ENCODE data around the gene MAML2. TPM values are rescaled to one million over a fixed set of nuclear protein-coding genes. Genes with fewer than 3 reads are reported as not detected.

Gene MAML2
- total RNA-seq (1 to 10 TPM; 2.1 TPM), polyA plus RNA-seq (under 1 TPM; 0.56 to 0.69 TPM)

DNA sequence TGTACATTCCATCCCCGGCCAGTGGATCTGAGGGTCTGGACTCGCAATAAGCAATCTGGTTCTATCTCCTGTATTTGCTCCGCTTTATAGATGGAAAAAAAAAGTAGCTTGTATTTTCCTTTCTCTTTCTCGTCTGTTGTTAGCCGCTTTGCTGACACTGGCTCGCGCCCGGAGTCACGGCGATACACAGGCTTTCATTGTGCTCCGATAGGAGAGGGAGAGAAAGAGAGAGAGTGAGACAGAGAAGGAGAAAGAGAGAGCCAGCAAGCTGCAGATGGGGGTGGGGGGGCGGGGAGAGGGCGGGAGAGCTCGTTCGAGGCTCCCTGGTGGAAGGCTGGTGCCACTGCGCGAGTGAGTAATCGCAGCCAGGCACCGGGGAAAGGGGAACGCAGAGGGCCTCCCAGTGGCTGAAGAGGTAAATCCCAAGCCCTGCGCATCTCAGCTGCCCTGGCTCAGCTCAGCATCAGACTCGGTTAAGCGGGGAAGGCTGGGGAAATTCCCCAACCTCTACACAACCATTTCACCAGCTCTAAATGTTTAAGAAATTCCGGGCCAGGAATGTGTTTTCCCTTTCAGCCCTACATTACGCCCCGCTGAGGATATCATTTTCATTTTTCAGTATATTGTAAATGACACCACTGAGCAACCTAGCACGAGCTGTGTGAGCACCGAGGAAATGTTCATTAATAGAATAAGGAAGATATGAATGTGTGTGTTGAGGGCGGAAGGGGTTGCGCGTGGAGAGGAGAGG, at the start of gene MAML2:
MAML2 (minus strand) TSS at position 235 of the 751 bp plus-strand sequence. CDS start 1,300 bp downstream, outside the sequence.
- TF ChIP-seq EGR1 (IDR thresholded peaks at IDR 0.05; ENCODE audit: low read depth in 2 of 2) (no peak), JUND (IDR thresholded peaks at IDR 0.05) (peak; percentile 11 to 39), SP1 (IDR thresholded peaks at IDR 0.05) (no peak), HNF4G (IDR thresholded peaks at IDR 0.05) (no peak), YY1 (IDR thresholded peaks at IDR 0.05) (peak; percentile 34), RAD21 (IDR thresholded peaks at IDR 0.05) (peak; percentile 86 to 89), NR2F2 (IDR thresholded peaks at IDR 0.05) (no peak)
- TF ChIP-seq, protein P1, sequence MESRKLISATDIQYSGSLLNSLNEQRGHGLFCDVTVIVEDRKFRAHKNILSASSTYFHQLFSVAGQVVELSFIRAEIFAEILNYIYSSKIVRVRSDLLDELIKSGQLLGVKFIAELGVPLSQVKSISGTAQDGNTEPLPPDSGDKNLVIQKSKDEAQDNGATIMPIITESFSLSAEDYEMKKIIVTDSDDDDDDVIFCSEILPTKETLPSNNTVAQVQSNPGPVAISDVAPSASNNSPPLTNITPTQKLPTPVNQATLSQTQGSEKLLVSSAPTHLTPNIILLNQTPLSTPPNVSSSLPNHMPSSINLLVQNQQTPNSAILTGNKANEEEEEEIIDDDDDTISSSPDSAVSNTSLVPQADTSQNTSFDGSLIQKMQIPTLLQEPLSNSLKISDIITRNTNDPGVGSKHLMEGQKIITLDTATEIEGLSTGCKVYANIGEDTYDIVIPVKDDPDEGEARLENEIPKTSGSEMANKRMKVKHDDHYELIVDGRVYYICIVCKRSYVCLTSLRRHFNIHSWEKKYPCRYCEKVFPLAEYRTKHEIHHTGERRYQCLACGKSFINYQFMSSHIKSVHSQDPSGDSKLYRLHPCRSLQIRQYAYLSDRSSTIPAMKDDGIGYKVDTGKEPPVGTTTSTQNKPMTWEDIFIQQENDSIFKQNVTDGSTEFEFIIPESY (IDR thresholded peaks at IDR 0.05): no peak
- TF ChIP-seq, protein P2, sequence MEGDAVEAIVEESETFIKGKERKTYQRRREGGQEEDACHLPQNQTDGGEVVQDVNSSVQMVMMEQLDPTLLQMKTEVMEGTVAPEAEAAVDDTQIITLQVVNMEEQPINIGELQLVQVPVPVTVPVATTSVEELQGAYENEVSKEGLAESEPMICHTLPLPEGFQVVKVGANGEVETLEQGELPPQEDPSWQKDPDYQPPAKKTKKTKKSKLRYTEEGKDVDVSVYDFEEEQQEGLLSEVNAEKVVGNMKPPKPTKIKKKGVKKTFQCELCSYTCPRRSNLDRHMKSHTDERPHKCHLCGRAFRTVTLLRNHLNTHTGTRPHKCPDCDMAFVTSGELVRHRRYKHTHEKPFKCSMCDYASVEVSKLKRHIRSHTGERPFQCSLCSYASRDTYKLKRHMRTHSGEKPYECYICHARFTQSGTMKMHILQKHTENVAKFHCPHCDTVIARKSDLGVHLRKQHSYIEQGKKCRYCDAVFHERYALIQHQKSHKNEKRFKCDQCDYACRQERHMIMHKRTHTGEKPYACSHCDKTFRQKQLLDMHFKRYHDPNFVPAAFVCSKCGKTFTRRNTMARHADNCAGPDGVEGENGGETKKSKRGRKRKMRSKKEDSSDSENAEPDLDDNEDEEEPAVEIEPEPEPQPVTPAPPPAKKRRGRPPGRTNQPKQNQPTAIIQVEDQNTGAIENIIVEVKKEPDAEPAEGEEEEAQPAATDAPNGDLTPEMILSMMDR (IDR thresholded peaks at IDR 0.05; ENCODE audit: low read depth, low read length, missing input control): peak; percentile 92
- Histone ChIP-seq H3K9ac (ENCODE audit: low read depth in 1 of 2, low read length in 2 of 2) (peak within 1 kb of the TSS; percentile 43 to 85), H3K36me3 (ENCODE audit: control insufficient read depth in 4 of 4, insufficient read depth in 3 of 4, low read depth in 1 of 4, low read length in 3 of 4) (no peaks in the 10 kb centered on the region), H3K4me3 (ENCODE audit: low read depth in 1 of 3, low read length in 3 of 3) (peak within 1 kb of the TSS; percentile 43 to 81 (median 59)), H3K27me3 (ENCODE audit: control insufficient read depth in 4 of 4, insufficient read depth in 4 of 4, low read length in 3 of 4) (no peaks in the 10 kb centered on the region), H3K27ac (ENCODE audit: low read depth in 1 of 2, low read length in 2 of 2) (peak within 1 kb of the TSS; percentile 47 to 74), H3K9me3 (ENCODE audit: control insufficient read depth in 4 of 4, low read length in 3 of 4) (no peaks in the 10 kb centered on the region), H3K4me1 (ENCODE audit: control insufficient read depth in 4 of 4, insufficient read depth in 4 of 4, low read length in 3 of 4) (peaks cover 2 to 18% (median 6%) of the 10 kb centered on the region in 4 donors)
- WGBS: 9% methylated on average over 31 of the region's 31 CpGs
- DNase-seq (ENCODE audit: low spot score): peak; percentile 81

DNA sequence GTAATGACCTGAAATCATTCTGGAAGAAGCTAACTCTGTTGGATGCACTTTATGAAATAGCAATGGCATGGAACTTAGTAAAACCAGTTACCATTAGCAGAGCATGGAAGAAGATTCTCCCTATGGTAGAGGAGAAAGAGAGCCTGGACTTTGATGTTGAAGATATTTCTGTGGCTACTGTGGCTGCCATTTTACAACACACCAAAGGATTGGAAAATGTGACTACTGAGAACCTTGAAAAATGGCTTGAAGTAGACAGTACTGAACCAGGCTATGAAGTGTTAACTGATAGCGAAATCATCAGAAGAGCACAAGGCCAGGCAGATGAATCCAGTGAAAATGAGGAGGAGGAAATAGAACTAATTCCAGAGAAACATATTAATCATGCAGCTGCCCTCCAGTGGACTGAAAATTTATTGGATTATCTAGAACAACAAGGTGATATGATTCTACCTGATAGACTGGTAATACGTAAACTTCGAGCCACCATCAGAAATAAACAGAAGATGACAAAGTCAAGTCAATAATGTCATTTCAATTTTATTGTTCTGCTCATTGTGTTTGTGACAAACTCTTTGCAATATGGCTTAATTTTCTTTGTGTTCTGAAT, 48.8 kb upstream of the MAML2 start:
- H3K27me3 ChIP-seq (ENCODE audit: control insufficient read depth in 4 of 4, insufficient read depth in 4 of 4, low read length in 3 of 4): no peaks in the 10 kb centered on the region
- 98% methylated on average over 3 of the region's 3 CpGs for WGBS
- H3K9me3 ChIP-seq (ENCODE audit: control insufficient read depth in 4 of 4, low read length in 3 of 4): no peaks in the 10 kb centered on the region
- H3K4me1 ChIP-seq (ENCODE audit: control insufficient read depth in 4 of 4, insufficient read depth in 4 of 4, low read length in 3 of 4): peaks cover 0 to 13% (median 11%) of the 10 kb centered on the region in 4 donors
- no peaks in the 10 kb centered on the region for H3K36me3 ChIP-seq (ENCODE audit: control insufficient read depth in 4 of 4, insufficient read depth in 3 of 4, low read depth in 1 of 4, low read length in 3 of 4)
- no peak overlapping the region for H3K27ac ChIP-seq (ENCODE audit: low read depth in 1 of 2, low read length in 2 of 2)
- no peak for DNase-seq (ENCODE audit: low spot score)
- no peak overlapping the region for H3K4me3 ChIP-seq (ENCODE audit: low read depth in 1 of 3, low read length in 3 of 3)
- H3K9ac ChIP-seq (ENCODE audit: low read depth in 1 of 2, low read length in 2 of 2): no peak overlapping the region
- TF ChIP-seq RAD21 (IDR thresholded peaks at IDR 0.05) (peak in 1 of 2 donors; percentile 4), EGR1 (IDR thresholded peaks at IDR 0.05; ENCODE audit: low read depth in 2 of 2) (no peak)

DNA sequence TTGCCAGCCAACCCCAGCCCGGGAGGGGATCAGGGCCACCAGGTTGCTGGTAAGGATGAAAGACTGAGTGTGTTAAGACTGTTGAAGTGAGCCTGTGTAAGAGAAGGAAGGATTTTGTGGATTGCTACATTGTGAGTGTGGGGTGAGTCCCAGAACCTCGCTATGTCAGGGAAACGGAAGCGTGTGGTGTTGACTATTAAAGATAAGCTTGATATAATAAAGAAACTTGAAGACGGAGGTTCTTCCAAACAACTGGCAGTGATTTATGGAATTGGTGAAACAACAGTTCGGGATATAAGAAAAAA, 47.4 kb upstream of the MAML2 start:
- H3K9ac ChIP-seq (ENCODE audit: low read depth in 1 of 2, low read length in 2 of 2): peak overlapping the region; percentile 52 to 64
- 42% methylated on average over 6 of the region's 6 CpGs for WGBS
- peak overlapping the region; percentile 68 to 98 (median 82) for H3K4me3 ChIP-seq (ENCODE audit: low read depth in 1 of 3, low read length in 3 of 3)
- H3K27ac ChIP-seq (ENCODE audit: low read depth in 1 of 2, low read length in 2 of 2): peak overlapping the region; percentile 87 to 94
- no peaks in the 10 kb centered on the region for H3K27me3 ChIP-seq (ENCODE audit: control insufficient read depth in 4 of 4, insufficient read depth in 4 of 4, low read length in 3 of 4)
- H3K4me1 ChIP-seq (ENCODE audit: control insufficient read depth in 4 of 4, insufficient read depth in 4 of 4, low read length in 3 of 4): peaks cover 0 to 13% (median 11%) of the 10 kb centered on the region in 4 donors
- TF ChIP-seq, protein P1 (IDR thresholded peaks at IDR 0.05): no peak
- no peak for TF ChIP-seq SP1 (IDR thresholded peaks at IDR 0.05)
- TF ChIP-seq HNF4G (IDR thresholded peaks at IDR 0.05): no peak
- TF ChIP-seq, protein P3, sequence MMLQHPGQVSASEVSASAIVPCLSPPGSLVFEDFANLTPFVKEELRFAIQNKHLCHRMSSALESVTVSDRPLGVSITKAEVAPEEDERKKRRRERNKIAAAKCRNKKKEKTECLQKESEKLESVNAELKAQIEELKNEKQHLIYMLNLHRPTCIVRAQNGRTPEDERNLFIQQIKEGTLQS (IDR thresholded peaks at IDR 0.05): no peak
- TF ChIP-seq RXRA (IDR thresholded peaks at IDR 0.05): no peak
- no peaks in the 10 kb centered on the region for H3K9me3 ChIP-seq (ENCODE audit: control insufficient read depth in 4 of 4, low read length in 3 of 4)
- no peaks in the 10 kb centered on the region for H3K36me3 ChIP-seq (ENCODE audit: control insufficient read depth in 4 of 4, insufficient read depth in 3 of 4, low read depth in 1 of 4, low read length in 3 of 4)
- DNase-seq (ENCODE audit: low spot score): no peak

Measured in liver (tissue), 9 donors.